ENCODE data around the gene ILK.

- TF ChIP-seq CTCF (IDR thresholded peaks at IDR 0.05) = no peak
- TF ChIP-seq POLR2A (IDR thresholded peaks at IDR 0.05) = no peak
Observed at GRCh38 chr11:6613496-6613895, 9.9 kb downstream of the ILK start.

Data from body of pancreas (tissue), 4 donors.